ENCODE results near the gene BAAT.
"Not testable (repeated sequence)": the region's sequence is repeated elsewhere in the genome, so short reads cannot be mapped to it uniquely, and the experiment has no call there.

The BAAT gene

GRCh38 chr9:101384873-101385536, at the start of gene BAAT:
Gene BAAT, minus strand, starts transcription at chr9:101385006. Its CDS starts 13,602 bp downstream, at chr9:101371404.
- DNase-seq (ENCODE audit: low read depth), result not testable (repeated sequence)

- no peak for DNase-seq (ENCODE audit: low read depth)
These were observed 48.4 kb upstream of the BAAT start for GRCh38 chr9:101433229-101433628.

GRCh38 chr9:101432740-101433139, 47.9 kb upstream of the BAAT start:
- DNase-seq (ENCODE audit: low read depth), result no peak

GRCh38 chr9:101432171-101432570, 47.4 kb upstream of the BAAT start:
- no peak for DNase-seq (ENCODE audit: low read depth)

GRCh38 chr9:101429736-101430135, 44.9 kb upstream of the BAAT start:
- no peak for DNase-seq (ENCODE audit: low read depth)

- no peak for DNase-seq (ENCODE audit: low read depth)
These were observed 44.1 kb upstream of the BAAT start for GRCh38 chr9:101428909-101429308.

- no peak for DNase-seq (ENCODE audit: low read depth)
These were observed 43.3 kb upstream of the BAAT start for GRCh38 chr9:101427957-101428655.

GRCh38 chr9:101427358-101427757, 42.6 kb upstream of the BAAT start:
- DNase-seq (ENCODE audit: low read depth), result no peak

- DNase-seq (ENCODE audit: low read depth), result no peak
These were observed 36.9 kb upstream of the BAAT start for GRCh38 chr9:101421653-101422065.

- DNase-seq (ENCODE audit: low read depth), result no peak
These were observed 35.1 kb upstream of the BAAT start for GRCh38 chr9:101419863-101420262.

GRCh38 chr9:101418518-101419430, 34.0 kb upstream of the BAAT start:
- no peak for DNase-seq (ENCODE audit: low read depth)

- DNase-seq (ENCODE audit: low read depth), result no peak
These were observed 33.2 kb upstream of the BAAT start for GRCh38 chr9:101417977-101418376.

GRCh38 chr9:101417389-101417788, 32.6 kb upstream of the BAAT start:
- no peak for DNase-seq (ENCODE audit: low read depth)

- DNase-seq (ENCODE audit: low read depth), result no peak
These were observed 30.8 kb upstream of the BAAT start for GRCh38 chr9:101415578-101415977.

- no peak for DNase-seq (ENCODE audit: low read depth)
These were observed 30.0 kb upstream of the BAAT start for GRCh38 chr9:101414839-101415238.

GRCh38 chr9:101409079-101409477, 24.3 kb upstream of the BAAT start:
- no peak for DNase-seq (ENCODE audit: low read depth)

GRCh38 chr9:101408374-101409078, 23.7 kb upstream of the BAAT start:
- DNase-seq (ENCODE audit: low read depth), result no peak

GRCh38 chr9:101403516-101404285, 18.9 kb upstream of the BAAT start:
- DNase-seq (ENCODE audit: low read depth), result no peak

GRCh38 chr9:101400120-101400519, 15.3 kb upstream of the BAAT start:
- DNase-seq (ENCODE audit: low read depth), result no peak

- DNase-seq (ENCODE audit: low read depth), result no peak
These were observed 14.8 kb upstream of the BAAT start for GRCh38 chr9:101399643-101399970.

GRCh38 chr9:101398930-101399642, 14.3 kb upstream of the BAAT start:
- DNase-seq (ENCODE audit: low read depth), result no peak

All from fibroblast of the conjunctiva (primary cell).